ENCODE results near the gene BCL11A. TPM values are rescaled to one million over a fixed set of nuclear protein-coding genes. Genes with fewer than 3 reads are reported as not detected.

BCL11A gene
- polyA plus RNA-seq, 1 donor from 2014 or later = 44.0 TPM

DNA sequence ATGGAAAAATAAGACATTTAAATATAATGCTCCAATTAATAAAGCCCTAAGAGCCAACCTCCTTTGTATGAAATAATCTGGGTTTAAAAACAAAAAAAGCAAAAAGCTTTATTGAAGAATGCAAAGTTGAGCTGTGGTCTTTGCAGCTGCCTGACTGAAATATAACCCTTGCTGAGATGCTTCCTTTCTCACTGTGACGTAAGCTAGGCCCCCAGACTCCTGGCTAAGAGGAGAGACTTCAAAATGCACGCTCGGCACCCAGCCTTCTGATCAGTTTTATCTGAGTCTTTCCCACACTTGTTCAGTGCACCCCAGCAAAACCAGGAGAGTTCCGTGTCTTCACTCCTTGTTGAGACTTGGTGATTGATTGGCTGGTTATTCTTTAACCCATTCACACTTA lies 115.3 kb downstream of the BCL11A start:
- Histone ChIP-seq H2AFZ (ENCODE audit: low read depth, low read length) (no peak overlapping the region), H4K20me1 (ENCODE audit: insufficient read depth) (no peaks in the 10 kb centered on the region), H3K4me2 (ENCODE audit: low read length) (no peak overlapping the region), H3K36me3 (ENCODE audit: insufficient read depth, low read length) (no peaks in the 10 kb centered on the region), H3F3A (ENCODE audit: insufficient read depth, low read length, poor library complexity, severe bottlenecking) (no peaks in the 10 kb centered on the region), H3K27ac (ENCODE audit: low read length) (no peak overlapping the region), H3K27me3 (ENCODE audit: insufficient read depth, low read depth, low read length) (no peaks in the 10 kb centered on the region), H3K79me2 (replicated peaks; ENCODE audit: insufficient read depth, low read length) (no peaks in the 10 kb centered on the region), H3K4me3 (ENCODE audit: low read length) (no peak overlapping the region), H3K9ac (ENCODE audit: low read length) (no peak overlapping the region), H3K9me2 (ENCODE audit: insufficient read depth, low read length) (no peaks in the 10 kb centered on the region), H3K9me3 (ENCODE audit: low read length) (no peaks in the 10 kb centered on the region)
- TF ChIP-seq MXI1 (conservative IDR thresholded peaks at IDR 0.05; ENCODE audit: poor library complexity, severe bottlenecking) = no peak

DNA sequence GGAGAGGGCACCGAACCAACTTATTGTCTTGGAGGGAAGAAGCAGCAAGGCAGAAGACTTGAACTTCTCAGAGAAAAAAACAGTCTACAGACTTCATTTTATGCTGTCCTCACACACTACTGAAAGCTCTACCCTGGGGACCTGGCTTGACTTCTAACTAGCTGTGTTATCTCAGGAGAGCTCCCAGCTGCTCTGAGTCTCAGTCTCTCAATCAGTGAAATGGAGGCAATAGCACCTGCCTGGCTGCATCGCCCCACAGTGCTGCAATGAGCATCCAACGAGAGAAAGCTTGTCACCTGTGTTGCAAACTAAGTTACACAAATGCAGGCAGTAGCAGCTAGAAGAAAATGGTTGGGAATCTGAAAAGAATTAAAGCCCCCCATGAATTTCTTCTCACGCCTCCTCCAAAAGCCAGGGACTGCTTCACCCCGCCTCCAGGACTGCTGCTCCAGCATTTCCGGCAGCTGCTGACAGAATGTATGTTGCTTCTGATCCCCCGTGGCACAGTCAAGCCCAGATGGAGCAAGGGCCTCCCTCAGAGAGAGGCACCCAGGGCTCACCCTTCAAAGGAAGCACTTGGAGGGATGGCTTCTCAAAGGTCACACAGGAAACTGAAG lies 116.3 kb downstream of the BCL11A start:
- Histone ChIP-seq H4K20me1 (ENCODE audit: insufficient read depth) (no peaks in the 10 kb centered on the region), H3K4me3 (ENCODE audit: low read length) (no peak overlapping the region), H3K9me3 (ENCODE audit: low read length) (no peaks in the 10 kb centered on the region), H3F3A (ENCODE audit: insufficient read depth, low read length, poor library complexity, severe bottlenecking) (no peaks in the 10 kb centered on the region), H3K9ac (ENCODE audit: low read length) (no peak overlapping the region), H3K79me2 (replicated peaks; ENCODE audit: insufficient read depth, low read length) (no peaks in the 10 kb centered on the region), H3K4me2 (ENCODE audit: low read length) (no peak overlapping the region), H2AFZ (ENCODE audit: low read depth, low read length) (no peak overlapping the region), H3K27me3 (ENCODE audit: insufficient read depth, low read depth, low read length) (no peaks in the 10 kb centered on the region), H3K9me2 (ENCODE audit: insufficient read depth, low read length) (no peaks in the 10 kb centered on the region), H3K27ac (ENCODE audit: low read length) (no peak overlapping the region), H3K36me3 (ENCODE audit: insufficient read depth, low read length) (no peaks in the 10 kb centered on the region)
- TF ChIP-seq SMC3 (conservative IDR thresholded peaks at IDR 0.05; ENCODE audit: poor library complexity) (no peak), TAF1 (IDR thresholded peaks at IDR 0.05; ENCODE audit: low read depth) (no peak), EP300 (conservative IDR thresholded peaks at IDR 0.05; ENCODE audit: poor library complexity, severe bottlenecking) (no peak), RAD21 (conservative IDR thresholded peaks at IDR 0.05) (no peak), EZH2 (IDR thresholded peaks at IDR 0.05; ENCODE audit: borderline replicate concordance, insufficient read depth, low read length, poor library complexity, severe bottlenecking) (no peak), POLR2AphosphoS5 (IDR thresholded peaks at IDR 0.05) (no peak), MXI1 (conservative IDR thresholded peaks at IDR 0.05; ENCODE audit: poor library complexity, severe bottlenecking) (no peak)
- TF ChIP-seq, protein P1, sequence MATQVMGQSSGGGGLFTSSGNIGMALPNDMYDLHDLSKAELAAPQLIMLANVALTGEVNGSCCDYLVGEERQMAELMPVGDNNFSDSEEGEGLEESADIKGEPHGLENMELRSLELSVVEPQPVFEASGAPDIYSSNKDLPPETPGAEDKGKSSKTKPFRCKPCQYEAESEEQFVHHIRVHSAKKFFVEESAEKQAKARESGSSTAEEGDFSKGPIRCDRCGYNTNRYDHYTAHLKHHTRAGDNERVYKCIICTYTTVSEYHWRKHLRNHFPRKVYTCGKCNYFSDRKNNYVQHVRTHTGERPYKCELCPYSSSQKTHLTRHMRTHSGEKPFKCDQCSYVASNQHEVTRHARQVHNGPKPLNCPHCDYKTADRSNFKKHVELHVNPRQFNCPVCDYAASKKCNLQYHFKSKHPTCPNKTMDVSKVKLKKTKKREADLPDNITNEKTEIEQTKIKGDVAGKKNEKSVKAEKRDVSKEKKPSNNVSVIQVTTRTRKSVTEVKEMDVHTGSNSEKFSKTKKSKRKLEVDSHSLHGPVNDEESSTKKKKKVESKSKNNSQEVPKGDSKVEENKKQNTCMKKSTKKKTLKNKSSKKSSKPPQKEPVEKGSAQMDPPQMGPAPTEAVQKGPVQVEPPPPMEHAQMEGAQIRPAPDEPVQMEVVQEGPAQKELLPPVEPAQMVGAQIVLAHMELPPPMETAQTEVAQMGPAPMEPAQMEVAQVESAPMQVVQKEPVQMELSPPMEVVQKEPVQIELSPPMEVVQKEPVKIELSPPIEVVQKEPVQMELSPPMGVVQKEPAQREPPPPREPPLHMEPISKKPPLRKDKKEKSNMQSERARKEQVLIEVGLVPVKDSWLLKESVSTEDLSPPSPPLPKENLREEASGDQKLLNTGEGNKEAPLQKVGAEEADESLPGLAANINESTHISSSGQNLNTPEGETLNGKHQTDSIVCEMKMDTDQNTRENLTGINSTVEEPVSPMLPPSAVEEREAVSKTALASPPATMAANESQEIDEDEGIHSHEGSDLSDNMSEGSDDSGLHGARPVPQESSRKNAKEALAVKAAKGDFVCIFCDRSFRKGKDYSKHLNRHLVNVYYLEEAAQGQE (IDR thresholded peaks at IDR 0.05; ENCODE audit: borderline replicate concordance) = no peak
- TF ChIP-seq, protein P2, sequence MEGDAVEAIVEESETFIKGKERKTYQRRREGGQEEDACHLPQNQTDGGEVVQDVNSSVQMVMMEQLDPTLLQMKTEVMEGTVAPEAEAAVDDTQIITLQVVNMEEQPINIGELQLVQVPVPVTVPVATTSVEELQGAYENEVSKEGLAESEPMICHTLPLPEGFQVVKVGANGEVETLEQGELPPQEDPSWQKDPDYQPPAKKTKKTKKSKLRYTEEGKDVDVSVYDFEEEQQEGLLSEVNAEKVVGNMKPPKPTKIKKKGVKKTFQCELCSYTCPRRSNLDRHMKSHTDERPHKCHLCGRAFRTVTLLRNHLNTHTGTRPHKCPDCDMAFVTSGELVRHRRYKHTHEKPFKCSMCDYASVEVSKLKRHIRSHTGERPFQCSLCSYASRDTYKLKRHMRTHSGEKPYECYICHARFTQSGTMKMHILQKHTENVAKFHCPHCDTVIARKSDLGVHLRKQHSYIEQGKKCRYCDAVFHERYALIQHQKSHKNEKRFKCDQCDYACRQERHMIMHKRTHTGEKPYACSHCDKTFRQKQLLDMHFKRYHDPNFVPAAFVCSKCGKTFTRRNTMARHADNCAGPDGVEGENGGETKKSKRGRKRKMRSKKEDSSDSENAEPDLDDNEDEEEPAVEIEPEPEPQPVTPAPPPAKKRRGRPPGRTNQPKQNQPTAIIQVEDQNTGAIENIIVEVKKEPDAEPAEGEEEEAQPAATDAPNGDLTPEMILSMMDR (IDR thresholded peaks at IDR 0.05; ENCODE audit: poor library complexity, severe bottlenecking) = no peak
